GM12873 (cell line): ENCODE results near the gene NAP1L5.

ENCODE experiments used
- CTCF ChIP-seq: IDR thresholded peaks from 2 replicates; pipeline ENCODE4 v1.5.1; 2012; ENCODE audit warnings: low read depth, mild to moderate bottlenecking, moderate library complexity, low read length, control low read depth; ENCODE audit not compliant: insufficient read depth; ENCODE audit errors: missing control alignments

NAP1L5 gene

GRCh38 chr4:88706574-88706973, 8.9 kb upstream of the NAP1L5 start:
- peak; percentile 23 for TF ChIP-seq CTCF

GRCh38 chr4:88705805-88706492, 8.3 kb upstream of the NAP1L5 start:
- TF ChIP-seq CTCF, result no peak

- no peak for TF ChIP-seq CTCF
Observed at GRCh38 chr4:88705223-88705622, 7.6 kb upstream of the NAP1L5 start.

- TF ChIP-seq CTCF, result no peak
Observed at GRCh38 chr4:88702782-88703181, 5.2 kb upstream of the NAP1L5 start.

- TF ChIP-seq CTCF, result no peak
Observed at GRCh38 chr4:88698519-88698918, 890 bp upstream of the NAP1L5 start.

GRCh38 chr4:88697141-88697540, 488 bp downstream of the NAP1L5 start:
- TF ChIP-seq CTCF, result no peak

GRCh38 chr4:88696630-88697029, 999 bp downstream of the NAP1L5 start:
- TF ChIP-seq CTCF, result no peak
